Kidney (tissue), 14 donors: ENCODE measurements around the gene COL9A2. TPM values are rescaled to one million over a fixed set of nuclear protein-coding genes. Genes with fewer than 3 reads are reported as not detected.
A peak's percentile ranks its signal among the peaks of the same experiment; 100 is the strongest.

Source experiments
- DNase-seq, 5 donors: peaks; one replicate each; pipeline ENCODE4 v3.0.0-alpha.2; 2013 to 2020
- FAIRE-seq: peaks from 2 replicates; lab custom pipeline; 2012; peaks lifted over from hg19 to GRCh38; lab: Jason Lieb, UNC
- H3K27ac ChIP-seq, 2 donors: one replicate each; pipeline ENCODE4 v1.7.0; 2013; ENCODE audit warnings: low read depth in 2 of 2, low read length in 2 of 2, inconsistent platforms in 1 of 2
- H3K27me3 ChIP-seq: one replicate; pipeline ENCODE4 v1.7.1; 2013; ENCODE audit warnings: low read length, inconsistent platforms; ENCODE audit not compliant: control insufficient read depth, insufficient read depth
- H3K36me3 ChIP-seq, 3 donors: one replicate each; pipeline versions ENCODE4 v1.7.0 to v1.7.1; 2013; ENCODE audit warnings: low read length in 3 of 3, control low read depth in 1 of 3, inconsistent platforms in 1 of 3; ENCODE audit not compliant: insufficient read depth in 3 of 3, control insufficient read depth in 2 of 3
- H3K4me1 ChIP-seq, 3 donors: one replicate each; pipeline versions ENCODE4 v1.7.0 to v1.7.1; 2013; ENCODE audit warnings: low read length in 3 of 3, inconsistent platforms in 1 of 3, low read depth in 1 of 3; ENCODE audit not compliant: control insufficient read depth in 2 of 3, insufficient read depth in 2 of 3
- H3K4me3 ChIP-seq, 3 donors: one replicate each; pipeline versions ENCODE4 v1.7.0 to v1.8.1; 2013; ENCODE audit warnings: low read length in 3 of 3, control low read depth in 1 of 3, inconsistent platforms in 1 of 3
- H3K9ac ChIP-seq, 3 donors: one replicate each; pipeline versions ENCODE4 v1.7.0 to v1.7.1; 2013; ENCODE audit warnings: low read length in 3 of 3, control low read depth in 1 of 3, inconsistent platforms in 1 of 3
- H3K9me3 ChIP-seq, 3 donors: one replicate each; pipeline versions ENCODE4 v1.7.0 to v1.7.1; 2013; ENCODE audit warnings: low read length in 3 of 3, control low read depth in 1 of 3, inconsistent platforms in 1 of 3; ENCODE audit not compliant: control insufficient read depth in 2 of 3, insufficient read depth in 1 of 3
- intact Hi-C: fragments of 100-400 bp; cut with DNase I; formaldehyde crosslinking; loops from one replicate; pipeline ENCODE4 v1.11.1; 2022
- polyA plus RNA-seq: library from polyadenylated mRNA; stranded (reverse); fragments of 350-450 nt; fragmentation: Illumina TruSeq; extraction: RNeasy Lipid Tissue Mini Kit (QIAGEN cat#74804); gene quantifications from one replicate; pipeline ENCODE4 v1.2.3, GENCODE V29; 2014; ENCODE audit warnings: low read depth, low replicate concordance; ENCODE audit not compliant: insufficient read depth
- total RNA-seq: library from RNA; stranded (reverse); fragmentation: NEBNext Ultra II Directional; extraction: Animal tissue kit (Norgen Biotek cat#: 25700); gene quantifications from one replicate; pipeline ENCODE4 v1.2.1, GENCODE V29; 2021
- TF ChIP-seq, protein P1 (sequence below): IDR thresholded peaks from 3 replicates; pipeline ENCODE4 v1.5.1; 2012; ENCODE audit warnings: mild to moderate bottlenecking, moderate library complexity, borderline replicate concordance; ENCODE audit not compliant: insufficient read depth; ENCODE audit errors: extremely low read depth
- donor health status: control.
- donor health status: control.
- donor health status: control.
- donor health status: control.
- donor health status: control.
- donor health status: DM: yes; HTN: yes; CAD: no.
- donor health status: Normal renal cell carcinoma (clear cell type).

The COL9A2 gene
- total and polyA plus RNA-seq, 2 donors from 2014 or later, result 13.8 to 16.6 TPM

DNA sequence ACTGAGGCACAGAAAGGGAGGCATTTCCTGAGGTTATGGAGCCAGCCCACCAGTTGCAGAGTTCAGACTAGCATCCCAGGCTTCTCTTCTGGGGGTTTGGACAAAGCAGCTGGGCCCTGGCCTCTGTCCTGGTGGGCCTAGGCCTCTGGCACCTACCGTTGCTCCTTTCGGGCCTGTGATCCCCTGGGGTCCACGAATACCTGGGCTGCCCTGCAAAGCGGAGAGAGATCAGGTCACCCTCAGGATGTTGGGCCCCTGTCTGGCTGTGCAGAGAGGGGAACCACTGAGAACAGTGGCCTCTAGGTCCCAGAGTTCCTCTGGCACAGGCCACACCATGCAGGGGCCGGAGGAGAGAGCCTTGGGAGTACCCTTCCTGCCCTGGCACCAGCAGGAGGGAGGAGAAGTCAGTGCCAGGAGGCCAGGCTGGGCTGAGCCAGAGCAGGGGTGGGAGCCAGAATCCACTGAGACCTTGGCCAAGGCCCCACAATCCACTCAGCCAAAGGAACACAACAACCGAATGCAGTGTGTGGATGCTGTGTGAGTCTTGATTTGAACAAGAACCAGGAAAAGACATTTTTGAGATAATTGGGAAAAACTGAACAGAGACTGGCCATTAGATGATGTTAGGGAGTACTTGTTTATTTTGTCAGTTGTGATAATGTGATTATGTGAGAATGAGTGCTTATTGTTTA, 8.9 kb downstream of the COL9A2 start:
- FAIRE-seq, result no peak
- no peak for DNase-seq
- Histone ChIP-seq H3K9me3 (no peaks in the 10 kb centered on the region), H3K27ac (no peak overlapping the region), H3K36me3 (peaks cover 0 to 2% (median 0%) of the 10 kb centered on the region in 3 donors), H3K4me3 (no peak overlapping the region), H3K27me3 (no peaks in the 10 kb centered on the region), H3K9ac (no peak overlapping the region), H3K4me1 (peaks cover 0 to 2% (median 0%) of the 10 kb centered on the region in 3 donors)
- intact Hi-C loops, result no loop called here
- TF ChIP-seq, protein P1, sequence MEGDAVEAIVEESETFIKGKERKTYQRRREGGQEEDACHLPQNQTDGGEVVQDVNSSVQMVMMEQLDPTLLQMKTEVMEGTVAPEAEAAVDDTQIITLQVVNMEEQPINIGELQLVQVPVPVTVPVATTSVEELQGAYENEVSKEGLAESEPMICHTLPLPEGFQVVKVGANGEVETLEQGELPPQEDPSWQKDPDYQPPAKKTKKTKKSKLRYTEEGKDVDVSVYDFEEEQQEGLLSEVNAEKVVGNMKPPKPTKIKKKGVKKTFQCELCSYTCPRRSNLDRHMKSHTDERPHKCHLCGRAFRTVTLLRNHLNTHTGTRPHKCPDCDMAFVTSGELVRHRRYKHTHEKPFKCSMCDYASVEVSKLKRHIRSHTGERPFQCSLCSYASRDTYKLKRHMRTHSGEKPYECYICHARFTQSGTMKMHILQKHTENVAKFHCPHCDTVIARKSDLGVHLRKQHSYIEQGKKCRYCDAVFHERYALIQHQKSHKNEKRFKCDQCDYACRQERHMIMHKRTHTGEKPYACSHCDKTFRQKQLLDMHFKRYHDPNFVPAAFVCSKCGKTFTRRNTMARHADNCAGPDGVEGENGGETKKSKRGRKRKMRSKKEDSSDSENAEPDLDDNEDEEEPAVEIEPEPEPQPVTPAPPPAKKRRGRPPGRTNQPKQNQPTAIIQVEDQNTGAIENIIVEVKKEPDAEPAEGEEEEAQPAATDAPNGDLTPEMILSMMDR, result no peak

DNA sequence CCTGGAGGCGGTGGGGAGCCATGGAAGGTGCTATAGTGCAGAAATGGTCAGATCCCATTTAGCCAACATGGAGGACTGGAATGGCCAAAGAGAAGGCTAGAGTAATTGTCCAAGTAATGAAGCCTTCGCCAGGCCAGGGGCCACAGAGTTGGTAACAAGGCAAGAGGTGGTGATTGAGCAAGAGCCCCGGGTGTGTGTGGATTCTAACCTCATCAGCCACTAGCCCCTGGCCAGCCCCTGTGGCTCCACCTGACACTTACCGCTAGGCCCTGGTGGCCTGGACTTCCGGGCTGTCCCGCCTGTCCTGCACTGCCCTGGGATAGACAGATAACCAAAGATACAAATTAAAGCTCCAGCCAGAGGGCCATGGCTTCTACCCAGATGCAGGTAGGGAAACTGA, 9.9 kb downstream of the COL9A2 start:
- H3K36me3 ChIP-seq, result peaks cover 0 to 2% (median 0%) of the 10 kb centered on the region in 3 donors
- H3K9me3 ChIP-seq, result no peaks in the 10 kb centered on the region
- peaks cover 0 to 2% (median 0%) of the 10 kb centered on the region in 3 donors for H3K4me1 ChIP-seq
- no peaks in the 10 kb centered on the region for H3K27me3 ChIP-seq
- H3K4me3 ChIP-seq, result no peak overlapping the region
- FAIRE-seq (no peak), DNase-seq (no peak)
- intact Hi-C loops, result no loop called here
- no peak overlapping the region for H3K27ac ChIP-seq
- no peak overlapping the region for H3K9ac ChIP-seq
- TF ChIP-seq, protein P1, result no peak

GRCh38 chr1:40306296-40306695, 10.8 kb downstream of the COL9A2 start:
- FAIRE-seq (no peak), DNase-seq (peak in 2 of 5 donors; percentile 22 to 35)
- Histone ChIP-seq H3K9ac (no peak overlapping the region), H3K36me3 (peaks cover 0 to 2% (median 0%) of the 10 kb centered on the region in 3 donors), H3K4me1 (peaks cover 0 to 2% (median 0%) of the 10 kb centered on the region in 3 donors), H3K4me3 (no peak overlapping the region), H3K27ac (no peak overlapping the region), H3K9me3 (no peaks in the 10 kb centered on the region), H3K27me3 (no peaks in the 10 kb centered on the region)
- intact Hi-C loops, result no loop called here
- TF ChIP-seq, protein P1, result no peak

- Histone ChIP-seq H3K9me3 (no peaks in the 10 kb centered on the region), H3K9ac (no peak overlapping the region), H3K4me1 (peaks cover 0 to 2% (median 0%) of the 10 kb centered on the region in 3 donors), H3K27me3 (no peaks in the 10 kb centered on the region), H3K4me3 (no peak overlapping the region), H3K27ac (no peak overlapping the region), H3K36me3 (peaks cover 0 to 2% (median 0%) of the 10 kb centered on the region in 3 donors)
- no peak for DNase-seq
- intact Hi-C loops, result no loop called here
- TF ChIP-seq, protein P1, result no peak
- no peak for FAIRE-seq
Observed at GRCh38 chr1:40305871-40306270, 11.2 kb downstream of the COL9A2 start.
